ENCODE data around the gene PPP1CC.

PPP1CC gene

GRCh38 chr12:110742718-110743570 lies at the start of gene PPP1CC:
Gene PPP1CC (minus strand): TSS chr12:110742891. CDS start chr12:110742707, 184 bp downstream.
- Histone ChIP-seq H3K36me3 (replicated peaks; ENCODE audit: low read depth, low read length) (peaks cover 23% of the 10 kb centered on the region), H3K4me1 (ENCODE audit: low read length) (peaks cover 32% of the 10 kb centered on the region), H2AFZ (ENCODE audit: low read depth, low read length) (peak within 1 kb of the TSS; percentile 96), H3K4me2 (ENCODE audit: low read length) (peak within 1 kb of the TSS; percentile 95), H3K79me2 (ENCODE audit: low read length) (peaks cover 52% of the 10 kb centered on the region), H4K20me1 (ENCODE audit: insufficient read depth, low read length) (peaks cover 42% of the 10 kb centered on the region), H3K9me3 (ENCODE audit: insufficient read depth, low read length) (no peaks in the 10 kb centered on the region), H3K27ac (ENCODE audit: low read length) (peak within 1 kb of the TSS; percentile 75), H3K9ac (ENCODE audit: low read length) (peak within 1 kb of the TSS; percentile 97), H3K27me3 (ENCODE audit: low read depth, low read length) (no peaks in the 10 kb centered on the region), H3K4me3 (ENCODE audit: low read length) (peak within 1 kb of the TSS; percentile 84)
- TF ChIP-seq EZH2phosphoT487 (IDR thresholded peaks at IDR 0.05; ENCODE audit: low read depth), result no peak
- TF ChIP-seq CTCF (IDR thresholded peaks at IDR 0.05; ENCODE audit: low read depth, low read length), result no peak

GRCh38 chr12:110791589-110791988 lies 48.9 kb upstream of the PPP1CC start:
- H3K9ac ChIP-seq (ENCODE audit: low read length), result no peak overlapping the region
- H3K36me3 ChIP-seq (replicated peaks; ENCODE audit: low read depth, low read length), result no peaks in the 10 kb centered on the region
- no peaks in the 10 kb centered on the region for H3K79me2 ChIP-seq (ENCODE audit: low read length)
- no peak overlapping the region for H3K4me2 ChIP-seq (ENCODE audit: low read length)
- H2AFZ ChIP-seq (ENCODE audit: low read depth, low read length), result no peak overlapping the region
- H3K27me3 ChIP-seq (ENCODE audit: low read depth, low read length), result no peaks in the 10 kb centered on the region
- H3K4me3 ChIP-seq (ENCODE audit: low read length), result no peak overlapping the region
- H3K27ac ChIP-seq (ENCODE audit: low read length), result no peak overlapping the region
- H3K9me3 ChIP-seq (ENCODE audit: insufficient read depth, low read length), result no peaks in the 10 kb centered on the region
- H3K4me1 ChIP-seq (ENCODE audit: low read length), result peaks cover 4% of the 10 kb centered on the region
- TF ChIP-seq EZH2phosphoT487 (IDR thresholded peaks at IDR 0.05; ENCODE audit: low read depth) (no peak), CTCF (IDR thresholded peaks at IDR 0.05; ENCODE audit: low read depth, low read length) (no peak)
- no peaks in the 10 kb centered on the region for H4K20me1 ChIP-seq (ENCODE audit: insufficient read depth, low read length)

GRCh38 chr12:110790301-110790700 lies 47.6 kb upstream of the PPP1CC start:
- no peak overlapping the region for H3K27ac ChIP-seq (ENCODE audit: low read length)
- TF ChIP-seq EZH2phosphoT487 (IDR thresholded peaks at IDR 0.05; ENCODE audit: low read depth) (no peak), CTCF (IDR thresholded peaks at IDR 0.05; ENCODE audit: low read depth, low read length) (no peak)
- H3K79me2 ChIP-seq (ENCODE audit: low read length), result no peaks in the 10 kb centered on the region
- H2AFZ ChIP-seq (ENCODE audit: low read depth, low read length), result no peak overlapping the region
- no peaks in the 10 kb centered on the region for H3K9me3 ChIP-seq (ENCODE audit: insufficient read depth, low read length)
- no peaks in the 10 kb centered on the region for H3K36me3 ChIP-seq (replicated peaks; ENCODE audit: low read depth, low read length)
- H3K9ac ChIP-seq (ENCODE audit: low read length), result no peak overlapping the region
- peaks cover 4% of the 10 kb centered on the region for H3K4me1 ChIP-seq (ENCODE audit: low read length)
- H3K27me3 ChIP-seq (ENCODE audit: low read depth, low read length), result no peaks in the 10 kb centered on the region
- no peak overlapping the region for H3K4me2 ChIP-seq (ENCODE audit: low read length)
- H3K4me3 ChIP-seq (ENCODE audit: low read length), result no peak overlapping the region
- no peaks in the 10 kb centered on the region for H4K20me1 ChIP-seq (ENCODE audit: insufficient read depth, low read length)

- Histone ChIP-seq H3K4me3 (ENCODE audit: low read length) (no peak overlapping the region), H4K20me1 (ENCODE audit: insufficient read depth, low read length) (no peaks in the 10 kb centered on the region), H3K9ac (ENCODE audit: low read length) (no peak overlapping the region), H3K9me3 (ENCODE audit: insufficient read depth, low read length) (no peaks in the 10 kb centered on the region), H3K36me3 (replicated peaks; ENCODE audit: low read depth, low read length) (no peaks in the 10 kb centered on the region), H2AFZ (ENCODE audit: low read depth, low read length) (no peak overlapping the region), H3K27ac (ENCODE audit: low read length) (no peak overlapping the region), H3K4me2 (ENCODE audit: low read length) (no peak overlapping the region), H3K79me2 (ENCODE audit: low read length) (no peaks in the 10 kb centered on the region), H3K4me1 (ENCODE audit: low read length) (peaks cover 17% of the 10 kb centered on the region), H3K27me3 (ENCODE audit: low read depth, low read length) (no peaks in the 10 kb centered on the region)
- TF ChIP-seq EZH2phosphoT487 (IDR thresholded peaks at IDR 0.05; ENCODE audit: low read depth) (no peak), CTCF (IDR thresholded peaks at IDR 0.05; ENCODE audit: low read depth, low read length) (no peak)
Observed at GRCh38 chr12:110786012-110786411, 43.3 kb upstream of the PPP1CC start.

All from OCI-LY3 (cell line).